ENCODE measurements around the gene SCN3B. TPM values are rescaled to one million over a fixed set of nuclear protein-coding genes. Genes with fewer than 3 reads are reported as not detected.
"Not testable (repeated sequence)": the region's sequence is repeated elsewhere in the genome, so short reads cannot be mapped to it uniquely, and the experiment has no call there.

Gene SCN3B
- total RNA-seq, 4 donors from 2014 or later, result 0.42 to 1.9 (median 0.98) TPM

DNA sequence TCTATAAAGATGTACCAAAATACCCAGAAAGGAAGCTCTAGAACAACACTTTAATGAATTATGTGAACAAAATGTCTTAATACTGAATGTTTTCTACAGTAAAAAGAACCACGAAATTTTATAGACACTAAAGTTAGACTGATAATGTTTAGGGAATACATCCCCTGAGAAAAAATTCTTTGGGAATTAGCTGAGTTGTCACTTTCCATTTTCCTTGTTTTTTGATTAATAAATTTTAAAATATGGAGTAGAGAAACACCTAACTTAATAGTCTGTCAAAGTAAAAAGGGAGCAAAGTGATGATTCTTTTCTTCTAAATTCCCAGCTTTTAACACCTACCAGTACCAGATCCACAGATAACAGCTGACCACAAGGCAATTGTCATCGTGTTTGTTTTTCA lies 23.1 kb upstream of the SCN3B start:
- Histone ChIP-seq H3K27ac (no peak overlapping the region), H3K4me1 (no peaks in the 10 kb centered on the region), H3K4me3 (no peak overlapping the region), H3K27me3 (no peaks in the 10 kb centered on the region), H3K9me3 (no peaks in the 10 kb centered on the region), H3K36me3 (no peaks in the 10 kb centered on the region)
- TF ChIP-seq, protein P1, sequence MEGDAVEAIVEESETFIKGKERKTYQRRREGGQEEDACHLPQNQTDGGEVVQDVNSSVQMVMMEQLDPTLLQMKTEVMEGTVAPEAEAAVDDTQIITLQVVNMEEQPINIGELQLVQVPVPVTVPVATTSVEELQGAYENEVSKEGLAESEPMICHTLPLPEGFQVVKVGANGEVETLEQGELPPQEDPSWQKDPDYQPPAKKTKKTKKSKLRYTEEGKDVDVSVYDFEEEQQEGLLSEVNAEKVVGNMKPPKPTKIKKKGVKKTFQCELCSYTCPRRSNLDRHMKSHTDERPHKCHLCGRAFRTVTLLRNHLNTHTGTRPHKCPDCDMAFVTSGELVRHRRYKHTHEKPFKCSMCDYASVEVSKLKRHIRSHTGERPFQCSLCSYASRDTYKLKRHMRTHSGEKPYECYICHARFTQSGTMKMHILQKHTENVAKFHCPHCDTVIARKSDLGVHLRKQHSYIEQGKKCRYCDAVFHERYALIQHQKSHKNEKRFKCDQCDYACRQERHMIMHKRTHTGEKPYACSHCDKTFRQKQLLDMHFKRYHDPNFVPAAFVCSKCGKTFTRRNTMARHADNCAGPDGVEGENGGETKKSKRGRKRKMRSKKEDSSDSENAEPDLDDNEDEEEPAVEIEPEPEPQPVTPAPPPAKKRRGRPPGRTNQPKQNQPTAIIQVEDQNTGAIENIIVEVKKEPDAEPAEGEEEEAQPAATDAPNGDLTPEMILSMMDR (IDR thresholded peaks at IDR 0.05), result no peak
- no peak for TF ChIP-seq POLR2AphosphoS5 (IDR thresholded peaks at IDR 0.05)
- TF ChIP-seq POLR2A (IDR thresholded peaks at IDR 0.05), result no peak
- TF ChIP-seq EP300 (IDR thresholded peaks at IDR 0.05), result no peak
- DNase-seq (ENCODE audit: low spot score in 2 of 2), result no peak
- WGBS, result 62% methylated on average over 2 of the region's 2 CpGs

DNA sequence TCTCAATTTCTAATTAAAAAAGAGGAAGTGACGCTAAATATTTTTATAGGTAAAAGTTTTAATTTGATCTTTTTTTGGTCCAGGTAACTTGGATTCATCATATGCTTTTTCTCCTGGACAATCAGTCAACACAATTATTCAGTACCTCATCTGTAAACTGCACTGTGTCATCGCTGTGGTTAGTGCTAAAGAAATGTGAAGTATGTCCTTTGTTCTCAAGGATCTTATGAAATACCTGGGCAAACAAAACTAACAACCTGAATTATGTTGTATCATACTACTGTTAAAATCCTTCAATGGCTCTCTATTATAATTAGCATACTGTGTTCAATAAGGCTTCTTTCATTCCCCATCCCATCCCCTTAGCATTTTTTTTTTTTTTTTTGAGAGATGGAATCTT lies 19.9 kb upstream of the SCN3B start:
- Histone ChIP-seq H3K4me3 (no peak overlapping the region), H3K9me3 (no peaks in the 10 kb centered on the region), H3K36me3 (no peaks in the 10 kb centered on the region), H3K4me1 (no peaks in the 10 kb centered on the region), H3K27me3 (no peaks in the 10 kb centered on the region), H3K27ac (no peak overlapping the region)
- TF ChIP-seq POLR2A (IDR thresholded peaks at IDR 0.05) (no peak), EP300 (IDR thresholded peaks at IDR 0.05) (no peak), POLR2AphosphoS5 (IDR thresholded peaks at IDR 0.05) (no peak)
- TF ChIP-seq, protein P1 (IDR thresholded peaks at IDR 0.05), result no peak
- 39% methylated on average over 2 of the region's 2 CpGs for WGBS
- DNase-seq (ENCODE audit: low spot score in 2 of 2), result no peak

DNA sequence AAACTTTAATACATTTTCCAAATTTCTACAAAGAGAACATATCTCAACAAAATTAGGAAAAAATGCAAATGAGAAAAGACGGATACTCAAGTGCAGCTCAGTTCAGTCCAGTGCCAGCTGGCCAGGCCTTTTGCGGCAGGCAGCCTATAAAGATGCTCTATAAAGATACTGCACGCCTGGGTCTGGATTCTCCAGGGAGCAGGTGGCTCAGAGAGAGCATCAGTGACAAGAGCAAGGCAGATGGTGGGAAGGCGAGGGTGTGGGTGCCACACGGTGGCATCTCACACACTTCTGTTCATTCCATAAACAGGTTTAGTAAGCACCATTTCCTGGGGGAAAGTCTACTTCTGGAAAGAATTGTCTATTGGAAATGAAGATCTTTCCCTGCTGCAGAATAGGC lies 18.1 kb upstream of the SCN3B start:
- Histone ChIP-seq H3K4me3 (no peak overlapping the region), H3K27ac (no peak overlapping the region), H3K36me3 (no peaks in the 10 kb centered on the region), H3K9me3 (no peaks in the 10 kb centered on the region), H3K27me3 (no peaks in the 10 kb centered on the region), H3K4me1 (no peaks in the 10 kb centered on the region)
- WGBS, result 85% methylated on average over 5 of the region's 5 CpGs
- DNase-seq (ENCODE audit: low spot score in 2 of 2), result no peak
- TF ChIP-seq POLR2A (IDR thresholded peaks at IDR 0.05) (no peak), POLR2AphosphoS5 (IDR thresholded peaks at IDR 0.05) (no peak), EP300 (IDR thresholded peaks at IDR 0.05) (no peak)
- TF ChIP-seq, protein P1 (IDR thresholded peaks at IDR 0.05), result no peak

DNA sequence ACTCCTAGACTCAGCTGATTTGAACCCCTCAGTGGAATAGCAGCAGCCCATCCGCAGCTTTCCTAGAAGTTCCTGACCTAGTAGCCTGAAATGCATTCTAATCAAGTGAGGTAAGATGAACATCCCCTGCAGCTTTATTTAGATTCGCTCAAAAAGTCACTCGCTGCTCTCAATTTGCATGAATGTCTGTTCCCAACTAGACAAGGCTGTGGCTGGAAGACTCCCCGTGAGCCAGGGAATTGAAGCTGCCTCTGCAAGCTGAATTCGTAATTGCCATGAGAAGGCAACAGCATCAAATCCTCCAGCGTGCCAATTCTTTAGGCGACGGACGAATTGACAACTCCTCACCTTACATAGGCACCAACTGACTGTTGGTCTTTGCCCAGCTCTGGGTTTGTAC lies 17.1 kb upstream of the SCN3B start:
- no peaks in the 10 kb centered on the region for H3K4me1 ChIP-seq
- H3K36me3 ChIP-seq, result no peaks in the 10 kb centered on the region
- no peaks in the 10 kb centered on the region for H3K27me3 ChIP-seq
- no peak overlapping the region for H3K4me3 ChIP-seq
- TF ChIP-seq EP300 (IDR thresholded peaks at IDR 0.05) (no peak), POLR2AphosphoS5 (IDR thresholded peaks at IDR 0.05) (no peak), POLR2A (IDR thresholded peaks at IDR 0.05) (no peak)
- TF ChIP-seq, protein P1 (IDR thresholded peaks at IDR 0.05), result no peak
- no peak for DNase-seq (ENCODE audit: low spot score in 2 of 2)
- no peak overlapping the region for H3K27ac ChIP-seq
- WGBS, result 69% methylated on average over 9 of the region's 9 CpGs
- no peaks in the 10 kb centered on the region for H3K9me3 ChIP-seq

DNA sequence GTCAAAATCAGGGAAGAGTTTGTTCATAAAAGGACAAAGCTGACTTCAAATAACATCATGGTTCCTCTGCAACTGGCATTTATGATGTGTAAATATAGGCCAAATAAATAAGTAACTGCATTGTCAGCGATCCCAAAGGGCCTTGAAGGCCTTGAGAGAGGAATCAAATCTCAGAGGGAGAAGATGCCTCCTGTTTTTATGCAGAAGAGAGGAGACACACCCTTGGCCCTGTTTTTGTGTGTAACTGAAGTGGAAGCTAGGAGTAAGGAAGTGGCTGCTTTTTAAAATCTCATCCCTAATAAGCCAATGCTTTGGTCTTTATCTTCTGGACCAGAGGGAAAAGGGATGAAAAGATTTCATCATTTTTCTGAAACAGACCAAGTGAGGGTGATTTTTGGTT lies 15.7 kb upstream of the SCN3B start:
- H3K27me3 ChIP-seq, result no peaks in the 10 kb centered on the region
- no peaks in the 10 kb centered on the region for H3K9me3 ChIP-seq
- WGBS, result 85% methylated on average over 1 of the region's 1 CpG
- no peak for DNase-seq (ENCODE audit: low spot score in 2 of 2)
- H3K36me3 ChIP-seq, result no peaks in the 10 kb centered on the region
- TF ChIP-seq POLR2AphosphoS5 (IDR thresholded peaks at IDR 0.05) (no peak), POLR2A (IDR thresholded peaks at IDR 0.05) (no peak)
- no peaks in the 10 kb centered on the region for H3K4me1 ChIP-seq
- H3K4me3 ChIP-seq, result no peak overlapping the region
- no peak overlapping the region for H3K27ac ChIP-seq

DNA sequence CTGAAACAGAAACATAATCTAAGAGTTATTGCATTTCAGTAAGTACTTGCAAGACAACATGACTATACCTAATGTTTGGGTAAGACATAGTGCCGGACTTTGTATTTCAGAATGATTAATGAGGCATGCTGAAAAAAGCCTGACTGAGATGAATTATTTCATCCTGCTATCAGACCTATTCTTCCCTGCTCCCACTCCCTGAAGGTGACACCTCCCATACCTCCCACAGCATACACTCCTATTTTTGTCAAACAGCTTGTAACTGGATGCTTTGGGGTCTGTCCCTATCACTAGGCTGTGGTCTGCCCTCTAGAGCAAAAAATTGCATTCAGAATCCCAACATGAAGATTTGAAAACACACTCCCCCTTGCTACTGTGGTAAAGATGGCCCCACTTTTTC lies 10.9 kb upstream of the SCN3B start:
- no peaks in the 10 kb centered on the region for H3K9me3 ChIP-seq
- no peak for TF ChIP-seq POLR2AphosphoS5 (IDR thresholded peaks at IDR 0.05)
- TF ChIP-seq EP300 (IDR thresholded peaks at IDR 0.05), result no peak
- TF ChIP-seq POLR2A (IDR thresholded peaks at IDR 0.05), result no peak
- TF ChIP-seq, protein P1 (IDR thresholded peaks at IDR 0.05), result no peak
- no peak overlapping the region for H3K27ac ChIP-seq
- no peak overlapping the region for H3K4me3 ChIP-seq
- H3K27me3 ChIP-seq, result no peaks in the 10 kb centered on the region
- WGBS, result 65% methylated on average over 1 of the region's 1 CpG
- H3K36me3 ChIP-seq, result no peaks in the 10 kb centered on the region
- H3K4me1 ChIP-seq, result no peaks in the 10 kb centered on the region
- no peak for DNase-seq (ENCODE audit: low spot score in 2 of 2)

DNA sequence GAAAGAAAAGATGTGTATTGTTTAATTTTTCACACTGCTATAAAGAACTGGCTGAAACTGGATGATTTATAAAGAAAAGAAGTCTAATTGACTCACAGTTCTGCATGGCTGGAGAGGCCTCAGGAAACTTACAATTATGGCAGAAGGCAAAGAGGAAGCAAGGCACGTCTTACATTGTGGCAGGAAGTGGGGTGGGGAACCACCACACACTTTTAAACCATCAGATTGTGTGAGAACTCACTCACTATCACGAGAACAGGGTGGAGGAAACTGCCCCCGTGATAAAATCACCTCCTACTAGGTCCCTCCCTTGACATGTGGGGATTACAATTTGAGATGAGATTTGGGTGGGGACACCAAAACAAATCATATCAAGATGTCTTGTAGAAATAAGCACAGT lies 5.5 kb upstream of the SCN3B start:
- WGBS, result 36% methylated on average over 3 of the region's 3 CpGs
- not testable (repeated sequence) for DNase-seq (ENCODE audit: low spot score in 2 of 2); H3K4me3 ChIP-seq; H3K27me3 ChIP-seq; H3K27ac ChIP-seq; H3K36me3 ChIP-seq; H3K9me3 ChIP-seq; H3K4me1 ChIP-seq
